Measurements from ENCODE around the gene MYL7. TPM values are rescaled to one million over a fixed set of nuclear protein-coding genes. Genes with fewer than 3 reads are reported as not detected.

Gene MYL7
- total and polyA plus RNA-seq, 10 donors = 0.22 to 1.6 TPM; not detected in 8

- TF ChIP-seq POLR2AphosphoS5 (IDR thresholded peaks at IDR 0.05) (no peak), CTCF (IDR thresholded peaks at IDR 0.05 in 8 of 11, conservative IDR thresholded peaks at IDR 0.05 in 3 of 11) (no peak), POLR2A (IDR thresholded peaks at IDR 0.05) (no peak)
- Histone ChIP-seq H3K27me3 (replicated peaks in 1 of 7) (peaks cover 0 to 8% (median 0%) of the 10 kb centered on the region in 7 donors), H3K9me3 (no peaks in the 10 kb centered on the region), H3K27ac (no peak overlapping the region), H3K4me3 (no peak overlapping the region), H3K4me1 (no peaks in the 10 kb centered on the region), H3K36me3 (no peaks in the 10 kb centered on the region)
- intact Hi-C loops (cut with DNase I; ENCODE audit: low total_unique reads) = no loop called here
- 75 to 84% (median 80%) methylated on average over 15 to 16 of the region's 16 CpGs for WGBS, 5 donors
- DNase-seq = no peak
These were observed 47.5 kb upstream of the MYL7 start for GRCh38 chr7:44188480-44189225.

GRCh38 chr7:44187636-44188416 lies 46.7 kb upstream of the MYL7 start:
- intact Hi-C loops (cut with DNase I; ENCODE audit: low total_unique reads) = no loop called here
- no peak overlapping the region for H3K4me3 ChIP-seq
- no peaks in the 10 kb centered on the region for H3K36me3 ChIP-seq
- WGBS, 5 donors = 70 to 77% (median 76%) methylated on average over 9 of the region's 9 CpGs
- H3K9me3 ChIP-seq = peaks cover 0 to 4% (median 2%) of the 10 kb centered on the region in 8 donors
- no peaks in the 10 kb centered on the region for H3K4me1 ChIP-seq
- peaks cover 0 to 8% (median 0%) of the 10 kb centered on the region in 7 donors for H3K27me3 ChIP-seq (replicated peaks in 1 of 7)
- no peak overlapping the region for H3K27ac ChIP-seq
- DNase-seq = no peak
- TF ChIP-seq POLR2A (IDR thresholded peaks at IDR 0.05) = no peak
- no peak for TF ChIP-seq POLR2AphosphoS5 (IDR thresholded peaks at IDR 0.05)
- no peak for TF ChIP-seq CTCF (IDR thresholded peaks at IDR 0.05 in 8 of 11, conservative IDR thresholded peaks at IDR 0.05 in 3 of 11)

GRCh38 chr7:44186736-44187135 lies 45.6 kb upstream of the MYL7 start:
- intact Hi-C loops (cut with DNase I; ENCODE audit: low total_unique reads) = no loop called here
- Histone ChIP-seq H3K4me1 (no peaks in the 10 kb centered on the region), H3K36me3 (no peaks in the 10 kb centered on the region), H3K9me3 (peaks cover 0 to 15% (median 9%) of the 10 kb centered on the region in 8 donors), H3K4me3 (no peak overlapping the region), H3K27ac (no peak overlapping the region), H3K27me3 (replicated peaks in 1 of 7) (peaks cover 0 to 6% (median 0%) of the 10 kb centered on the region in 7 donors)
- TF ChIP-seq POLR2AphosphoS5 (IDR thresholded peaks at IDR 0.05) (no peak), CTCF (IDR thresholded peaks at IDR 0.05 in 8 of 11, conservative IDR thresholded peaks at IDR 0.05 in 3 of 11) (no peak), POLR2A (IDR thresholded peaks at IDR 0.05) (no peak)
- no peak for DNase-seq
- 62 to 71% (median 69%) methylated on average over 5 of the region's 5 CpGs for WGBS, 5 donors

- Histone ChIP-seq H3K9me3 (peaks cover 0 to 15% (median 9%) of the 10 kb centered on the region in 8 donors), H3K27me3 (replicated peaks in 1 of 7) (peaks cover 0 to 4% (median 0%) of the 10 kb centered on the region in 7 donors), H3K27ac (no peak overlapping the region), H3K4me1 (no peaks in the 10 kb centered on the region), H3K36me3 (no peaks in the 10 kb centered on the region), H3K4me3 (no peak overlapping the region)
- intact Hi-C loops (cut with DNase I; ENCODE audit: low total_unique reads) = no loop called here
- TF ChIP-seq POLR2AphosphoS5 (IDR thresholded peaks at IDR 0.05) (no peak), CTCF (IDR thresholded peaks at IDR 0.05 in 8 of 11, conservative IDR thresholded peaks at IDR 0.05 in 3 of 11) (no peak), POLR2A (IDR thresholded peaks at IDR 0.05) (no peak)
- WGBS, 5 donors = 81 to 90% (median 84%) methylated on average over 5 of the region's 5 CpGs
- no peak for DNase-seq
These were observed 44.6 kb upstream of the MYL7 start for GRCh38 chr7:44185729-44186128.

All from spleen (tissue), 11 donors.